AG04449 (cell line): Measurements from ENCODE around the gene CNOT6.

Experiments
- CTCF ChIA-PET: fragments of 350-600 bp; formaldehyde crosslinking; extraction: SDS; loops from one replicate; lab custom pipeline; 2021; ENCODE audit warnings: antibody characterized with exemption; lab: Yijun Ruan, JAX
- POLR2A ChIA-PET: fragments of 400-600, 350-600 bp; formaldehyde crosslinking; extraction: SDS; loops from one replicate; lab custom pipeline; 2020; ENCODE audit warnings: antibody characterized with exemption, inconsistent platforms; lab: Yijun Ruan, JAX
- DNase-seq: peaks from one replicate; pipeline ENCODE4 v3.0.0-alpha.2; 2010; ENCODE audit warnings: low read depth, low spot score
- H3K4me3 ChIP-seq: 2 replicates; pipeline ENCODE4 v1.5.1; 2011; ENCODE audit warnings: low read depth, mild to moderate bottlenecking, control low read depth, low read length
- TF ChIP-seq, protein P1 (sequence below): IDR thresholded peaks from one replicate; pipeline ENCODE4 v1.5.1; 2011; ENCODE audit warnings: mild to moderate bottlenecking, moderate library complexity, low read length, control low read depth, inconsistent platforms; ENCODE audit not compliant: insufficient read depth; ENCODE audit errors: missing control alignments

CNOT6 gene

DNA sequence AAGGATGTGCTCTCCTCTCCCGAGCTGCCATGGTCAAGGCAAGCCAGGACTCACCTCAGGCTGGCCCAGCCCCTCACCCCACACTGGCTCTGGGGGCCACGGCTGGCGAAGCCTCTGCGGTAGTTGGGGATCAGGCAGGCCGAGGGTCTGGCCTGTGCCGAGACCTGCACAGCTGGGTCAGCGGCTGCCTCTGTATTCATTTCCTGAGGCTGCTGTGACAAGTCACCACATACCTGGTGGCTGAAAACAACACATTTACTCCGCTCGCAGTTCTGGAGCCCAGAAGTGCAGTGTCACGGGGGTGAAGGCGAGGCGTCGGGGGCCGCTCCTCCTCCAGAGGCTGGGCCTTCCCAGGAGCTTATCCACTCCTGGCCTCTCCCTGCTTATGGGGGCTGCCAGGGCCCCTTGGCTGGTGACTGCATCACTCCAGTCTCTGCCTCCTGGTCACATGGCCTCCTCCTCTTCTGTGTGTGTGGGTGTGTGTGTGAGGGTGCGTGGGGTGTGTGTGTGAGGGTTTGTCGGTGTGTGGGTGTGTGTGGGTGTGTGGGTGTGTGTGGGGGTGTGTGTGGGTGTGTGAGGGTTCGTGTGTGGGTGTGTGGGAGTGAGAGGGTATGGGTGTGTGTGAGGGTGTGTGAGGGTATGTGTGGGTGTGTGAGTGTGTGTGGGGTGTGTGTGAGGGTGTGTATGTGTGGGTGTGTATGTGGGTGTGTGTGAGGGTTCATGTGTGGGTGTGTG is 100.3 kb downstream of the CNOT6 start:
- POLR2A ChIA-PET: no interaction called here

DNA sequence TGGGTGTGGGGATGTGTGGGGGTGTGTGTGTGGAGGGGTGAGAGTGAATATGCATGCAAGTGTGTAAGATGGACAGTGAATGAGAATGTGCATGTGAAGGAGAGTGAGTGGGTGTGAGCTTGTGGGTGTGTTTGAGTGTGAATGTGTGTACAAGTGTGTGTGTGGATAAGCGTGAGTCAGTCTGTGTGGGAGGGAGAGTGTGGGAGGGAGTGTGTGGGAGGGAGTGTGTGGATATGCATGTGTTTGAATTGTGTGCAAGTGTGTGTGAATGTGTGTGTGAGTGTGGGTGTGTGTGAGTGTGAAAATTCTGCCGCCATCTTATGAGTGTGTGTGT is 100.8 kb downstream of the CNOT6 start:
- TF ChIP-seq, protein P1, sequence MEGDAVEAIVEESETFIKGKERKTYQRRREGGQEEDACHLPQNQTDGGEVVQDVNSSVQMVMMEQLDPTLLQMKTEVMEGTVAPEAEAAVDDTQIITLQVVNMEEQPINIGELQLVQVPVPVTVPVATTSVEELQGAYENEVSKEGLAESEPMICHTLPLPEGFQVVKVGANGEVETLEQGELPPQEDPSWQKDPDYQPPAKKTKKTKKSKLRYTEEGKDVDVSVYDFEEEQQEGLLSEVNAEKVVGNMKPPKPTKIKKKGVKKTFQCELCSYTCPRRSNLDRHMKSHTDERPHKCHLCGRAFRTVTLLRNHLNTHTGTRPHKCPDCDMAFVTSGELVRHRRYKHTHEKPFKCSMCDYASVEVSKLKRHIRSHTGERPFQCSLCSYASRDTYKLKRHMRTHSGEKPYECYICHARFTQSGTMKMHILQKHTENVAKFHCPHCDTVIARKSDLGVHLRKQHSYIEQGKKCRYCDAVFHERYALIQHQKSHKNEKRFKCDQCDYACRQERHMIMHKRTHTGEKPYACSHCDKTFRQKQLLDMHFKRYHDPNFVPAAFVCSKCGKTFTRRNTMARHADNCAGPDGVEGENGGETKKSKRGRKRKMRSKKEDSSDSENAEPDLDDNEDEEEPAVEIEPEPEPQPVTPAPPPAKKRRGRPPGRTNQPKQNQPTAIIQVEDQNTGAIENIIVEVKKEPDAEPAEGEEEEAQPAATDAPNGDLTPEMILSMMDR: no peak
- ChIA-PET POLR2A (no interaction called here), CTCF (interaction anchor here (0.9 kb wide), 1 partner anchor 11 kb away, joined by 3 read pairs; no protein-coding TSS in a partner anchor)
- DNase-seq: no peak
- no peak overlapping the region for H3K4me3 ChIP-seq

More for the DNA sequence above, 100.3 kb downstream of the CNOT6 start:
- H3K4me3 ChIP-seq: no peak overlapping the region
- DNase-seq: no peak
- TF ChIP-seq, protein P1: no peak
- CTCF ChIA-PET: no interaction called here

- TF ChIP-seq, protein P1: no peak
- POLR2A ChIA-PET: no interaction called here
- no peak for DNase-seq
- CTCF ChIA-PET: interaction anchor here (0.9 kb wide), 1 partner anchor 11 kb away, joined by 3 read pairs; no protein-coding TSS in a partner anchor
- no peak overlapping the region for H3K4me3 ChIP-seq
These were observed 101.4 kb downstream of the CNOT6 start for GRCh38 chr5:180595381-180596114.

GRCh38 chr5:180596115-180596667 is 102.0 kb downstream of the CNOT6 start:
- no peak overlapping the region for H3K4me3 ChIP-seq
- TF ChIP-seq, protein P1: no peak
- DNase-seq: no peak
- POLR2A ChIA-PET: no interaction called here
- CTCF ChIA-PET: interaction anchor here (1.4 kb wide), 1 partner anchor 10 kb away, joined by 9 read pairs; no protein-coding TSS in a partner anchor

GRCh38 chr5:180596668-180597231 is 102.6 kb downstream of the CNOT6 start:
- H3K4me3 ChIP-seq: no peak overlapping the region
- ChIA-PET POLR2A (no interaction called here), CTCF (interaction anchor here (1.4 kb wide), 1 partner anchor 9 kb away, joined by 9 read pairs; no protein-coding TSS in a partner anchor)
- TF ChIP-seq, protein P1: no peak
- DNase-seq: no peak
